GM23338 (cell line): ENCODE measurements around the gene PTPRQ. TPM values are rescaled to one million over a fixed set of nuclear protein-coding genes. Genes with fewer than 3 reads are reported as not detected.

Experiments
- ATAC-seq: fragments of 200-7000 bp; cut with Tn5 transposase; 3 replicates; pipeline ENCODE4 v1.9.1; 2020
- DNase-seq: peaks from one replicate; pipeline ENCODE4 v3.0.0-alpha.2; 2015; ENCODE audit warnings: low spot score
- H2AFZ ChIP-seq: fragments of 200-600 bp; sonication (generic); 2 replicates; pipeline ENCODE4 v1.8.0; 2016; ENCODE audit warnings: antibody characterized with exemption, mild to moderate bottlenecking, moderate library complexity
- H3F3A ChIP-seq: fragments of 200-600 bp; sonication (generic); replicated peaks from 2 replicates; pipeline ENCODE4 v1.8.0; 2017; ENCODE audit warnings: antibody characterized with exemption, mixed run types, low read depth
- H3K27ac ChIP-seq: fragments of 200-600 bp; sonication (generic); 2 replicates; pipeline ENCODE4 v1.6.1; 2016; ENCODE audit warnings: low read depth
- H3K27me3 ChIP-seq: fragments of 200-600 bp; sonication (generic); 2 replicates; pipeline ENCODE4 v1.8.0; 2016; ENCODE audit warnings: mild to moderate bottlenecking, mixed run types, moderate library complexity; ENCODE audit not compliant: insufficient read depth
- H3K36me3 ChIP-seq: fragments of 200-600 bp; sonication (generic); 2 replicates; pipeline ENCODE4 v1.8.0; 2016; ENCODE audit warnings: mild to moderate bottlenecking; ENCODE audit not compliant: insufficient read depth
- H3K4me1 ChIP-seq: fragments of 200-600 bp; sonication (generic); 2 replicates; pipeline ENCODE4 v1.8.0; 2016; ENCODE audit warnings: mild to moderate bottlenecking, moderate library complexity; ENCODE audit not compliant: insufficient read depth
- H3K4me2 ChIP-seq: fragments of 200-600 bp; sonication (generic); 2 replicates; pipeline ENCODE4 v1.7.1; 2017; ENCODE audit warnings: mixed run types
- H3K4me3 ChIP-seq: fragments of 200-600 bp; sonication (generic); 2 replicates; pipeline ENCODE4 v1.6.1; 2016; ENCODE audit warnings: mixed run types
- H3K79me2 ChIP-seq: fragments of 200-600 bp; sonication (generic); replicated peaks from 2 replicates; pipeline ENCODE4 v1.8.0; 2017; ENCODE audit warnings: mild to moderate bottlenecking; ENCODE audit not compliant: insufficient read depth
- H3K9me2 ChIP-seq: fragments of 200-600 bp; sonication (generic); 2 replicates; pipeline ENCODE4 v1.8.0; 2017; ENCODE audit not compliant: insufficient read depth
- H4K20me1 ChIP-seq: fragments of 200-600 bp; sonication (generic); replicated peaks from 2 replicates; pipeline ENCODE4 v1.8.0; 2017; ENCODE audit warnings: mild to moderate bottlenecking; ENCODE audit not compliant: insufficient read depth
- H3K27ac Mint-ChIP-seq: 2 replicates; pipeline ENCODE4 v1.8.0; 2020; ENCODE audit warnings: inconsistent platforms, mild to moderate bottlenecking, moderate library complexity, mixed read lengths
- H3K27me3 Mint-ChIP-seq: 3 replicates; pipeline ENCODE4 v1.8.0; 2022; ENCODE audit warnings: low read depth, mild to moderate bottlenecking, moderate library complexity, mixed read lengths, inconsistent platforms; ENCODE audit not compliant: insufficient read depth, poor library complexity
- H3K36me3 Mint-ChIP-seq: 3 replicates; pipeline ENCODE4 v1.8.0; 2021; ENCODE audit warnings: low read depth, mild to moderate bottlenecking, inconsistent platforms, moderate library complexity, mixed read lengths
- H3K4me1 Mint-ChIP-seq: 3 replicates; pipeline ENCODE4 v1.8.0; 2020; ENCODE audit warnings: mild to moderate bottlenecking, inconsistent platforms, mixed read lengths
- H3K4me3 Mint-ChIP-seq: 3 replicates; pipeline ENCODE4 v1.8.0; 2021; ENCODE audit warnings: moderate library complexity, mild to moderate bottlenecking, inconsistent platforms, mixed read lengths
- H3K9me3 Mint-ChIP-seq: 3 replicates; pipeline ENCODE4 v1.8.0; 2020; ENCODE audit warnings: moderate library complexity, mild to moderate bottlenecking, inconsistent platforms, mixed read lengths
- CREB1 ChIP-seq: fragments of 250-450 bp; sonication (Bioruptor Pico); IDR thresholded peaks from 2 replicates; pipeline ENCODE4 v1.5.0; 2020; ENCODE audit warnings: low read depth, mild to moderate bottlenecking, moderate library complexity
- CTCF ChIP-seq, 2 experiments: fragments of 200-600 bp in 1 of 2; sonication (generic) in 1 of 2; conservative IDR thresholded peaks; 2 replicates each; pipeline versions ENCODE4 v1.5.1 to v1.6.1; 2016 to 2017; ENCODE audit warnings: antibody characterized with exemption in 2 of 2, low read depth in 2 of 2, mild to moderate bottlenecking in 2 of 2, moderate library complexity in 1 of 2
- ETS1 ChIP-seq: IDR thresholded peaks from 2 replicates; pipeline ENCODE4 v1.6.1; 2016; ENCODE audit warnings: antibody characterized with exemption
- EZH2 ChIP-seq: fragments of 200-600 bp; sonication (generic); IDR thresholded peaks from one replicate; pipeline ENCODE4 v1.8.0; 2017; ENCODE audit warnings: antibody characterized with exemption, mild to moderate bottlenecking, low read depth; ENCODE audit not compliant: unreplicated experiment
- EZH2phosphoT487 ChIP-seq: fragments of 200-600 bp; sonication (generic); IDR thresholded peaks from one replicate; pipeline ENCODE4 v1.8.1; 2018; ENCODE audit warnings: antibody characterized with exemption; ENCODE audit not compliant: unreplicated experiment
- JUNB ChIP-seq: IDR thresholded peaks from one replicate; pipeline ENCODE4 v1.6.1; 2016; ENCODE audit warnings: antibody characterized with exemption; ENCODE audit not compliant: unreplicated experiment
- NANOG ChIP-seq: IDR thresholded peaks from 2 replicates; pipeline ENCODE4 v1.6.1; 2016; ENCODE audit warnings: antibody characterized with exemption, borderline replicate concordance
- STAT1 ChIP-seq: IDR thresholded peaks from one replicate; pipeline ENCODE4 v1.6.1; 2016; ENCODE audit warnings: antibody characterized with exemption; ENCODE audit not compliant: unreplicated experiment
- ZNF114 ChIP-seq: fragments of 250-450 bp; sonication (Bioruptor Pico); IDR thresholded peaks from 2 replicates; pipeline ENCODE4 v1.5.0; 2020; ENCODE audit warnings: mild to moderate bottlenecking, moderate library complexity
- ZNF331 ChIP-seq: fragments of 250-450 bp; sonication (Bioruptor Pico); IDR thresholded peaks from 2 replicates; pipeline ENCODE4 v1.5.0; 2020; ENCODE audit warnings: low read depth, mild to moderate bottlenecking, moderate library complexity
- ZNF462 ChIP-seq: fragments of 250-450 bp; sonication (Bioruptor Pico); IDR thresholded peaks from 2 replicates; pipeline ENCODE4 v1.5.0; 2020; ENCODE audit warnings: mild to moderate bottlenecking, moderate library complexity
- polyA plus RNA-seq: library from polyadenylated mRNA; unstranded; fragments of >200 nt; fragmentation: Nextera tagmentation; extraction: Ambion mirVana; gene quantifications from 2 replicates; pipeline ENCODE4 v1.2.1, GENCODE V29; 2016
- total RNA-seq: library from RNA; depleted of rRNA; stranded (reverse); fragments of >200 nt; shearing (Covaris generic); gene quantifications from 2 replicates; pipeline ENCODE4 v1.2.3, GENCODE V29; 2014

PTPRQ gene
- total and polyA plus RNA-seq, 2 experiments from 2014 or later = not detected

- TF ChIP-seq ZNF462 (no peak), CREB1 (no peak)
Observed at GRCh38 chr12:80716696-80717469, 272.8 kb downstream of the PTPRQ start, which contains the start of gene MYF5 (continued).

- H3K9me2 ChIP-seq = no peaks in the 10 kb centered on the region
- H3K27ac ChIP-seq = no peak overlapping the region
- no peaks in the 10 kb centered on the region for H3K79me2 ChIP-seq
- H3K27me3 ChIP-seq = peaks cover 58% of the 10 kb centered on the region
- ATAC-seq = no peak
- Mint-ChIP-seq H3K4me1 (peaks cover 35% of the 10 kb centered on the region), H3K27me3 (peaks cover 30% of the 10 kb centered on the region), H3K27ac (no peak overlapping the region), H3K36me3 (no peaks in the 10 kb centered on the region), H3K9me3 (no peaks in the 10 kb centered on the region), H3K4me3 (no peak overlapping the region)
- no peak overlapping the region for H3K4me2 ChIP-seq
- peaks cover 4% of the 10 kb centered on the region; the same call in 1 of the 2 replicates for H3F3A ChIP-seq
- no peak overlapping the region for H3K4me3 ChIP-seq
- no peaks in the 10 kb centered on the region for H4K20me1 ChIP-seq
- no peak for DNase-seq
- TF ChIP-seq ZNF114 (CRISPR knock-in tag) = no peak
- no peaks in the 10 kb centered on the region for H3K36me3 ChIP-seq
- no peak overlapping the region for H2AFZ ChIP-seq
- peaks cover 37% of the 10 kb centered on the region for H3K4me1 ChIP-seq
Observed at GRCh38 chr12:80717856-80718255, 273.8 kb downstream of the PTPRQ start.

GRCh38 chr12:80720516-80720915, 276.5 kb downstream of the PTPRQ start:
- no peaks in the 10 kb centered on the region for H3F3A ChIP-seq
- H3K4me2 ChIP-seq = no peak overlapping the region
- H3K27ac ChIP-seq = no peak overlapping the region
- no peak overlapping the region for H2AFZ ChIP-seq
- DNase-seq (no peak), ATAC-seq (no peak)
- no peak overlapping the region for H3K27ac Mint-ChIP-seq
- H3K9me3 Mint-ChIP-seq = no peaks in the 10 kb centered on the region
- H3K27me3 ChIP-seq = peaks cover 31% of the 10 kb centered on the region
- H3K27me3 Mint-ChIP-seq = peaks cover 14% of the 10 kb centered on the region
- H3K4me3 Mint-ChIP-seq = no peak overlapping the region
- H3K79me2 ChIP-seq = no peaks in the 10 kb centered on the region
- H3K9me2 ChIP-seq = no peaks in the 10 kb centered on the region
- H3K4me3 ChIP-seq = no peak overlapping the region
- H3K4me1 Mint-ChIP-seq = peaks cover 11% of the 10 kb centered on the region
- H3K4me1 ChIP-seq = peaks cover 12% of the 10 kb centered on the region
- H3K36me3 Mint-ChIP-seq = no peaks in the 10 kb centered on the region
- H4K20me1 ChIP-seq = no peaks in the 10 kb centered on the region
- H3K36me3 ChIP-seq = no peaks in the 10 kb centered on the region
- no peak for TF ChIP-seq JUNB
- no peak for TF ChIP-seq ZNF331 (CRISPR knock-in tag)
- no peak for TF ChIP-seq STAT1
- no peak for TF ChIP-seq EZH2phosphoT487
- no peak for TF ChIP-seq ZNF114 (CRISPR knock-in tag)
- TF ChIP-seq NANOG = no peak
- no peak for TF ChIP-seq CTCF (conservative IDR thresholded peaks at IDR 0.05; ENCODE audit: low read depth in 2 of 2)
- TF ChIP-seq EZH2 = no peak
- TF ChIP-seq ETS1 = no peak
- no peak for TF ChIP-seq CREB1
